OCI-LY1 (cell line): ENCODE measurements around the gene STK32B.

Experiments
- H2AFZ ChIP-seq: fragments of 200-600 bp; sonication (generic), shearing (Covaris generic); 2 replicates; pipeline ENCODE4 v1.6.0; 2014; ENCODE audit warnings: antibody characterized with exemption, mild to moderate bottlenecking, low read length
- H3F3A ChIP-seq: fragments of 200-600 bp; sonication (generic), shearing (Covaris generic); 2 replicates; pipeline ENCODE4 v1.6.0; 2014; ENCODE audit warnings: mild to moderate bottlenecking, antibody characterized with exemption, low read length, moderate library complexity; ENCODE audit not compliant: insufficient read depth
- H3K27ac ChIP-seq: fragments of 200-600 bp; sonication (generic); 2 replicates; pipeline ENCODE4 v1.5.1; 2014; ENCODE audit warnings: low read length, mixed run types, mild to moderate bottlenecking, low read depth; ENCODE audit not compliant: poor library complexity, severe bottlenecking
- H3K27me3 ChIP-seq: fragments of 200-600 bp; sonication (generic); 2 replicates; pipeline ENCODE4 v1.6.0; 2014; ENCODE audit warnings: antibody characterized with exemption, mild to moderate bottlenecking, low read length, moderate library complexity; ENCODE audit not compliant: insufficient read depth
- H3K36me3 ChIP-seq: fragments of 200-600 bp; sonication (generic); 2 replicates; pipeline ENCODE4 v1.6.1; 2014; ENCODE audit warnings: mild to moderate bottlenecking, antibody characterized with exemption, low read length, moderate library complexity, mixed read lengths; ENCODE audit not compliant: insufficient read depth
- H3K4me1 ChIP-seq: fragments of 200-600 bp; sonication (generic); 2 replicates; pipeline ENCODE4 v1.5.1; 2014; ENCODE audit warnings: mild to moderate bottlenecking, low read length, moderate library complexity; ENCODE audit not compliant: insufficient read depth, severe bottlenecking
- H3K4me2 ChIP-seq: fragments of 200-600 bp; sonication (generic), shearing (Covaris generic); 2 replicates; pipeline ENCODE4 v1.6.1; 2014; ENCODE audit warnings: low read length
- H3K4me3 ChIP-seq: fragments of 200-600 bp; sonication (generic); 2 replicates; pipeline ENCODE4 v1.5.1; 2014; ENCODE audit warnings: low read length, low read depth, mild to moderate bottlenecking, mixed read lengths; ENCODE audit not compliant: poor library complexity, severe bottlenecking
- H3K79me2 ChIP-seq: fragments of 200-600 bp; shearing (Covaris generic); 2 replicates; pipeline ENCODE4 v1.6.1; 2016; ENCODE audit warnings: mixed run types, low read length, mixed read lengths; ENCODE audit not compliant: insufficient read depth
- H3K9ac ChIP-seq: fragments of 200-600 bp; sonication (generic), shearing (Covaris generic); 2 replicates; pipeline ENCODE4 v1.6.1; 2014; ENCODE audit warnings: mild to moderate bottlenecking, low read length, mixed read lengths
- H3K9me2 ChIP-seq: fragments of 200-600 bp; sonication (generic), shearing (Covaris generic); 2 replicates; pipeline ENCODE4 v1.6.1; 2014; ENCODE audit warnings: low read depth, mild to moderate bottlenecking, low read length, mixed read lengths
- H3K9me3 ChIP-seq: fragments of 200-600 bp; shearing (Covaris generic); 2 replicates; pipeline ENCODE4 v1.6.1; 2014; ENCODE audit warnings: low read length, mixed read lengths
- H4K20me1 ChIP-seq: fragments of 200-600 bp; sonication (generic), shearing (Covaris generic); 2 replicates; pipeline ENCODE4 v1.6.0; 2016; ENCODE audit warnings: mild to moderate bottlenecking, low read length; ENCODE audit not compliant: insufficient read depth
- EZH2 ChIP-seq: fragments of 200-600 bp; sonication (generic), shearing (Covaris generic); IDR thresholded peaks from 2 replicates; pipeline ENCODE4 v1.8.0; 2017; ENCODE audit warnings: borderline replicate concordance, mixed run types, mild to moderate bottlenecking, antibody characterized with exemption, low read length, moderate library complexity, mixed read lengths
- TF ChIP-seq, protein P1 (sequence below): fragments of 200-600 bp; sonication (generic), shearing (Covaris generic); IDR thresholded peaks from 2 replicates; pipeline ENCODE4 v1.5.1; 2017; ENCODE audit warnings: mild to moderate bottlenecking, antibody characterized with exemption, low read length, moderate library complexity, mixed read lengths

STK32B gene

DNA sequence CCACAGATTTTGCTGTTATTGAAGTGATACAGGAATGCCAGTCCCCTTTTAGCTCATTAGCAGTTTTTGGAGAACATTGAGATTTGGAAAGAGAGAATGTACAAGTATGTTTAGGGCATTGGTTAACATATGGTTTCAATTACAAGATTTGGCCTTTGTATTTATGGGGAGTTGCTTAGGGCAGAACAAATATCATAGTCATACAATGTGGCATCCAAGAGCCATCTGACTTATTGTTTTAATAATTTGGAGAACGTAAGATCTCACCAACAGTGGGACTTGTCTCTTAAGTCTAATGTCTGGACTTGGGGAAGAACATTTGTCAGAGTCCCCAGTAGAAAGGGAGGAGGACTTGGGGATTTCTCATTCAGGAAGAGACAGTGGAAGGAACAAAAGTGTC is 166.1 kb downstream of the STK32B start:
- Histone ChIP-seq H3K79me2 (no peaks in the 10 kb centered on the region), H3K4me3 (no peak overlapping the region), H3K4me1 (no peaks in the 10 kb centered on the region), H3K9me2 (no peaks in the 10 kb centered on the region), H3K36me3 (no peaks in the 10 kb centered on the region), H3K9ac (no peak overlapping the region), H4K20me1 (no peaks in the 10 kb centered on the region), H3K4me2 (no peak overlapping the region), H3K9me3 (no peaks in the 10 kb centered on the region), H3K27ac (no peak overlapping the region), H3K27me3 (no peaks in the 10 kb centered on the region), H3F3A (no peaks in the 10 kb centered on the region), H2AFZ (no peak overlapping the region)
- no peak for TF ChIP-seq EZH2
- TF ChIP-seq, protein P1, sequence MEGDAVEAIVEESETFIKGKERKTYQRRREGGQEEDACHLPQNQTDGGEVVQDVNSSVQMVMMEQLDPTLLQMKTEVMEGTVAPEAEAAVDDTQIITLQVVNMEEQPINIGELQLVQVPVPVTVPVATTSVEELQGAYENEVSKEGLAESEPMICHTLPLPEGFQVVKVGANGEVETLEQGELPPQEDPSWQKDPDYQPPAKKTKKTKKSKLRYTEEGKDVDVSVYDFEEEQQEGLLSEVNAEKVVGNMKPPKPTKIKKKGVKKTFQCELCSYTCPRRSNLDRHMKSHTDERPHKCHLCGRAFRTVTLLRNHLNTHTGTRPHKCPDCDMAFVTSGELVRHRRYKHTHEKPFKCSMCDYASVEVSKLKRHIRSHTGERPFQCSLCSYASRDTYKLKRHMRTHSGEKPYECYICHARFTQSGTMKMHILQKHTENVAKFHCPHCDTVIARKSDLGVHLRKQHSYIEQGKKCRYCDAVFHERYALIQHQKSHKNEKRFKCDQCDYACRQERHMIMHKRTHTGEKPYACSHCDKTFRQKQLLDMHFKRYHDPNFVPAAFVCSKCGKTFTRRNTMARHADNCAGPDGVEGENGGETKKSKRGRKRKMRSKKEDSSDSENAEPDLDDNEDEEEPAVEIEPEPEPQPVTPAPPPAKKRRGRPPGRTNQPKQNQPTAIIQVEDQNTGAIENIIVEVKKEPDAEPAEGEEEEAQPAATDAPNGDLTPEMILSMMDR = no peak

DNA sequence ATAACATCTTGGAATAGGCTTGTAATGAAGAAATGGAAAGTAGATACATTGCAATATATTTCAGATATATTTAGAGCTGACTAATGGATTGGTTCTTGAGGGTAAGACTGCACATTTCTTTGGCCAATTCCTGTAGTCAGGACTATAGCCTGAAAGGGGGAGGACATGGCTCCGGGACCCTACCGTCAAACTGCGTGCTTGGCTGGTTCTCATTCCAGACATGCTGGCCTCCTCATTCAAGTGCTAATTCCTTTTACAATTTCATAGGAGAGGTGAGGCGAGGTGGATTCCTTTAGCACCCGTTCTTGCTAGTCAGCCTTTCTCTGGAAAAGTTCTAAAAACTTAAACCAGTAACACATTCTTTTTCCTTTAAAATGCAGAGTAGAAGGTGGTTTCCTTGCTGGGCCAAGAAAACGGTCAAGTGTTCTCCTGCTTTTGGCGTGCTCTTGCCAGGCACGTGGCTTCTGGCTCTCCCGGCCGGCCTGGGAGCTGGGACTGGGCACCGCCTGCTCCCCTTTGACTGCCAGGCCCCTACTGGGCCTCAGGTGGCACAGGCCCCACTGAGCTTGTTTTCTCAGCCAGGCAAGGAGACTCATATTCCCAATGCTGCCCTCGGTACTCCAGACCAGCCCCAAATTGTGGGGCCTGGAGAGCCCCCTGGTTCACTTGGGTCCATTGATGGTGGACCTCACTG is 167.2 kb downstream of the STK32B start:
- H3K27ac ChIP-seq = no peak overlapping the region
- H3K9me2 ChIP-seq = no peaks in the 10 kb centered on the region
- H3K36me3 ChIP-seq = no peaks in the 10 kb centered on the region
- no peak overlapping the region for H2AFZ ChIP-seq
- no peaks in the 10 kb centered on the region for H3K4me1 ChIP-seq
- no peaks in the 10 kb centered on the region for H3K79me2 ChIP-seq
- H3K9me3 ChIP-seq = no peaks in the 10 kb centered on the region
- no peak for TF ChIP-seq EZH2
- TF ChIP-seq, protein P1 = no peak
- no peak overlapping the region for H3K4me3 ChIP-seq
- no peaks in the 10 kb centered on the region for H4K20me1 ChIP-seq
- H3K4me2 ChIP-seq = no peak overlapping the region
- H3K9ac ChIP-seq = no peak overlapping the region
- no peaks in the 10 kb centered on the region for H3K27me3 ChIP-seq
- no peaks in the 10 kb centered on the region for H3F3A ChIP-seq

DNA sequence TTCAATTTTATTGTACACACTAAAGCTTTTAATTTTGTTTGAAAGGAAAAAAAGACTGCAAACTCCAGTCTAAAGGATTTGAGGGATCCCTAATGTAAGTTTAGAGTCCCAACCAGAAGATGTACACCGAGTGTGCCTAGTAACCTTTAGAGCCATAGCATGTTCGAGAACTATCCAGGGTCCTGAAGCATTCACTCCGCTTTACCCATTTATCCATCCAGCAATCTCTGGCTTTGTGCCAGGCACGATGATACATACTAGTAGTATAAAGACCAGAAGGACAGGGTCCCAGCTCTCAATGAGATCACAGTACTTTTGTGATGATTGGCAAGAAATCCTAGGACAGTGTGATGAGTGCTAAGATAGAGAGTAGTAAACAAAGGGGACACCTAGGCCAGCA is 168.7 kb downstream of the STK32B start:
- Histone ChIP-seq H3K4me1 (no peaks in the 10 kb centered on the region), H3K27ac (no peak overlapping the region), H3K4me2 (no peak overlapping the region), H3K4me3 (no peak overlapping the region), H3K9me2 (no peaks in the 10 kb centered on the region), H3K27me3 (no peaks in the 10 kb centered on the region), H3K9me3 (no peaks in the 10 kb centered on the region), H3K79me2 (no peaks in the 10 kb centered on the region), H4K20me1 (no peaks in the 10 kb centered on the region), H3K36me3 (no peaks in the 10 kb centered on the region), H2AFZ (no peak overlapping the region), H3F3A (no peaks in the 10 kb centered on the region), H3K9ac (no peak overlapping the region)
- TF ChIP-seq EZH2 = no peak
- TF ChIP-seq, protein P1 = no peak
